Heart left ventricle (tissue), 16 donors: Measurements from ENCODE around the gene TULP4. TPM values are rescaled to one million over a fixed set of nuclear protein-coding genes. Genes with fewer than 3 reads are reported as not detected.

Source experiments
- ATAC-seq, 4 donors: fragments of 200-7000 bp; cut with Tn5 transposase; one replicate each; pipeline ENCODE4 v1.9.1; 2020 to 2022; ENCODE audit warnings: moderate library complexity in 4 of 4, mild to moderate bottlenecking in 3 of 4, moderate number of reproducible peaks in 1 of 4
- DNase-seq, 5 donors: peaks; one replicate each; pipeline ENCODE4 v3.0.0-alpha.2; 2020
- H3K27ac ChIP-seq, 12 donors: fragments of 200-600 bp; sonication (generic) in 4 of 12; one replicate each; pipeline versions ENCODE4 v1.5.0 to v1.8.0; 2016 to 2022; ENCODE audit warnings: mild to moderate bottlenecking in 2 of 12
- H3K27me3 ChIP-seq, 9 donors: fragments of 200-600 bp; sonication (generic) in 2 of 9; one replicate each; pipeline versions ENCODE4 v1.5.1 to v1.8.0; 2016 to 2022; ENCODE audit warnings: mild to moderate bottlenecking in 3 of 9
- H3K36me3 ChIP-seq, 9 donors: fragments of 200-600 bp; sonication (generic) in 2 of 9; one replicate each; pipeline versions ENCODE4 v1.5.0 to v1.8.0; 2018 to 2022; ENCODE audit warnings: mild to moderate bottlenecking in 2 of 9
- H3K4me1 ChIP-seq, 12 donors: fragments of 200-600 bp; sonication (generic) in 4 of 12; one replicate each; pipeline versions ENCODE4 v1.5.0 to v1.8.0; 2016 to 2022; ENCODE audit warnings: mild to moderate bottlenecking in 3 of 12
- H3K4me3 ChIP-seq, 12 donors: fragments of 200-600 bp; sonication (generic) in 4 of 12; one replicate each; pipeline versions ENCODE4 v1.5.0 to v1.8.0; 2017 to 2022; ENCODE audit warnings: mild to moderate bottlenecking in 9 of 12, moderate library complexity in 4 of 12
- H3K9me3 ChIP-seq, 12 donors: fragments of 200-600 bp; sonication (generic) in 4 of 12; one replicate each; pipeline versions ENCODE4 v1.5.0 to v1.8.0; 2016 to 2022; ENCODE audit warnings: mild to moderate bottlenecking in 1 of 12
- POLR2A ChIP-seq, 2 donors: fragments of 450-650 bp; IDR thresholded peaks; one replicate each; pipeline ENCODE4 v1.6.1; 2017; ENCODE audit warnings: antibody characterized with exemption in 2 of 2, mild to moderate bottlenecking in 2 of 2, moderate library complexity in 2 of 2
- WGBS, 4 donors: extraction: QIAGEN DNeasy Blood & Tissue Kit in 2 of 4; methylation state at CpG; one replicate each; pipeline versions ENCODE4 v1.1.5 to v1.1.7; 2013 to 2018; 5-methylcytosine and 5-hydroxymethylcytosine counted together
- intact Hi-C, 10 donors: fragments of 100-400 bp; cut with DNase I; formaldehyde crosslinking; loops; one replicate each; pipeline versions ENCODE4 v1.11.1 to v1.14.2; 2022
- polyA plus RNA-seq, 2 donors: library from polyadenylated mRNA; stranded (reverse); fragments of 200-250 nt; gene quantifications; one replicate each; pipeline ENCODE4 v1.2.3, GENCODE V29; 2013
- total RNA-seq, 9 donors: library from RNA; depleted of rRNA in 2 of 9; stranded (reverse); fragments of >200 nt in 2 of 9; fragmentation: NEBNext Ultra II Directional in 3 of 9; extraction: Animal tissue kit (Norgen Biotek cat#: 25700) in 3 of 9; gene quantifications; one replicate each; pipeline versions ENCODE4 v1.1.0 to v1.2.4, GENCODE V29; 2016 to 2023
- TF ChIP-seq, protein P1 (sequence below), 12 donors: fragments of 200-600 bp; sonication (generic) in 4 of 12; IDR thresholded peaks; one replicate each; pipeline versions ENCODE4 v1.5.0 to v1.8.0; 2018 to 2022; ENCODE audit warnings: antibody characterized with exemption in 12 of 12, mild to moderate bottlenecking in 5 of 12
- donor health status: ischemic (EF 13 %, LVEDD 7.1; RV severe dilation, severe dysfunction).
- donor health status: healthy with polysubstance abuse.
- donor health status: DM: no; HTN: yes; CAD: no.
- donor health status: DM: no; HTN: no; CAD: no.
- donor health status: ischemic (EF 25% LVEDD 6.9; RV normal size, moderate dysfunction).
- donor health status: ischemic (EF 25% LVEDD 5.7; RV mildly dilated, moderate dysfunction).
- donor health status: healthy.
- donor health status: DM: yes; HTN: yes; CAD: no.
- donor health status: ischemic (EF 35%, LVEDD 5.7; RV mildly dilated, moderate dysfunction).
- donor health status: nonischemic (EF 11% LVEDD 7.7; RV severe dilation, severe dysfunction).
- donor health status: DM: yes; HTN: yes; CAD: no.
- donor health status: PGD.
- donor health status: ischemic (EF 29% LVEDD 5.4; RV normal size, mild dysfunction).
- donor health status: nonischemic (EF 23%, LVEDD 6.1; RV moderate dilation, normal function).

The TULP4 gene
- total and polyA plus RNA-seq, 11 donors, result 9.6 to 134 (median 93.0) TPM

DNA sequence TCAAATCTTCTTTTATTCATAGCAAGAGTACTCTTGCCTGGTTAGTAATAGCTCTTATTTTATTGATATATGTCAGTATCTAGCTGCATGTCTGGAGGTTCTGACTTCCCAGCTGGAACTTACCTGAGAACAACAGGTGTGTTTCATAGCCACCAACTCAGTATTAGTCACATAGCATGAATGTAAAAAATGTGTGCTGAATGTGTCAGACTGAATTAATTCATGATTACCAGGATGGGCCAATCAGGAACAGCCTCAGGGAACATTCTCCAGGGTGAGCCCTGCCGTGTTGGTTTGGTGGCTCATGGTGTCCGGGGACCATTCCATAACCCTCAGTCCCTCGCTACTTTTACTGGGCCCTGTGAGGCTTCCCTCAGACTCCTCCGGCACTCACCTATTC lies 99.7 kb downstream of the TULP4 start:
- peaks cover 0 to 46% (median 29%) of the 10 kb centered on the region in 12 donors for H3K4me1 ChIP-seq
- H3K27me3 ChIP-seq, result no peaks in the 10 kb centered on the region
- no peaks in the 10 kb centered on the region for H3K9me3 ChIP-seq
- TF ChIP-seq, protein P1, sequence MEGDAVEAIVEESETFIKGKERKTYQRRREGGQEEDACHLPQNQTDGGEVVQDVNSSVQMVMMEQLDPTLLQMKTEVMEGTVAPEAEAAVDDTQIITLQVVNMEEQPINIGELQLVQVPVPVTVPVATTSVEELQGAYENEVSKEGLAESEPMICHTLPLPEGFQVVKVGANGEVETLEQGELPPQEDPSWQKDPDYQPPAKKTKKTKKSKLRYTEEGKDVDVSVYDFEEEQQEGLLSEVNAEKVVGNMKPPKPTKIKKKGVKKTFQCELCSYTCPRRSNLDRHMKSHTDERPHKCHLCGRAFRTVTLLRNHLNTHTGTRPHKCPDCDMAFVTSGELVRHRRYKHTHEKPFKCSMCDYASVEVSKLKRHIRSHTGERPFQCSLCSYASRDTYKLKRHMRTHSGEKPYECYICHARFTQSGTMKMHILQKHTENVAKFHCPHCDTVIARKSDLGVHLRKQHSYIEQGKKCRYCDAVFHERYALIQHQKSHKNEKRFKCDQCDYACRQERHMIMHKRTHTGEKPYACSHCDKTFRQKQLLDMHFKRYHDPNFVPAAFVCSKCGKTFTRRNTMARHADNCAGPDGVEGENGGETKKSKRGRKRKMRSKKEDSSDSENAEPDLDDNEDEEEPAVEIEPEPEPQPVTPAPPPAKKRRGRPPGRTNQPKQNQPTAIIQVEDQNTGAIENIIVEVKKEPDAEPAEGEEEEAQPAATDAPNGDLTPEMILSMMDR (IDR thresholded peaks at IDR 0.05), result no peak
- TF ChIP-seq POLR2A (IDR thresholded peaks at IDR 0.05), result no peak
- intact Hi-C loops, result no loop called here
- no peak overlapping the region for H3K4me3 ChIP-seq
- WGBS, 4 donors, result 92 to 96% (median 96%) methylated on average over 4 of the region's 4 CpGs
- no peak overlapping the region for H3K27ac ChIP-seq
- ATAC-seq, result no peak
- peaks cover 0 to 16% (median 6%) of the 10 kb centered on the region in 9 donors for H3K36me3 ChIP-seq
- no peak for DNase-seq

DNA sequence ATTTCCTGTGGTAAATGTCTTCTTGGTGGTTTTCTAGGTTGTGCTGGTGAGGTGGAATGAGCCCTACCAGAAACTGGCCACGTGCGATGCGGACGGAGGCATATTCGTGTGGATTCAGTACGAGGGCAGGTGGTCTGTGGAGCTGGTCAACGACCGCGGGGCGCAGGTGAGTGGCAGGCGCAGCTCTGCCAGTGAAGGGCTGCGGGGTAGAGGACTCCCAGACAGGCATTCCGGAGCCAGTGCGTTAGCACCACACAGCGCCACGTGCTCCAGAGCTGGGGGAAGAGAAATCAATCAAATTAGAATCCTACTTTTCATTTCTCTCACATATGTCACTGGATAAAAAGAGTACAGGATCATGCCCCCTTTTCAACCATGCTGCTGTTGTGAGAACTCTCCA lies 100.8 kb downstream of the TULP4 start:
- 96 to 98% (median 97%) methylated on average over 16 of the region's 16 CpGs for WGBS, 4 donors
- Histone ChIP-seq H3K4me1 (peaks cover 0 to 42% (median 26%) of the 10 kb centered on the region in 12 donors), H3K9me3 (no peaks in the 10 kb centered on the region), H3K27me3 (no peaks in the 10 kb centered on the region), H3K27ac (no peak overlapping the region), H3K36me3 (peaks cover 0 to 18% (median 6%) of the 10 kb centered on the region in 9 donors), H3K4me3 (no peak overlapping the region)
- no peak for ATAC-seq
- DNase-seq, result no peak
- intact Hi-C loops, result no loop called here
- TF ChIP-seq, protein P1 (IDR thresholded peaks at IDR 0.05), result no peak
- no peak for TF ChIP-seq POLR2A (IDR thresholded peaks at IDR 0.05)

DNA sequence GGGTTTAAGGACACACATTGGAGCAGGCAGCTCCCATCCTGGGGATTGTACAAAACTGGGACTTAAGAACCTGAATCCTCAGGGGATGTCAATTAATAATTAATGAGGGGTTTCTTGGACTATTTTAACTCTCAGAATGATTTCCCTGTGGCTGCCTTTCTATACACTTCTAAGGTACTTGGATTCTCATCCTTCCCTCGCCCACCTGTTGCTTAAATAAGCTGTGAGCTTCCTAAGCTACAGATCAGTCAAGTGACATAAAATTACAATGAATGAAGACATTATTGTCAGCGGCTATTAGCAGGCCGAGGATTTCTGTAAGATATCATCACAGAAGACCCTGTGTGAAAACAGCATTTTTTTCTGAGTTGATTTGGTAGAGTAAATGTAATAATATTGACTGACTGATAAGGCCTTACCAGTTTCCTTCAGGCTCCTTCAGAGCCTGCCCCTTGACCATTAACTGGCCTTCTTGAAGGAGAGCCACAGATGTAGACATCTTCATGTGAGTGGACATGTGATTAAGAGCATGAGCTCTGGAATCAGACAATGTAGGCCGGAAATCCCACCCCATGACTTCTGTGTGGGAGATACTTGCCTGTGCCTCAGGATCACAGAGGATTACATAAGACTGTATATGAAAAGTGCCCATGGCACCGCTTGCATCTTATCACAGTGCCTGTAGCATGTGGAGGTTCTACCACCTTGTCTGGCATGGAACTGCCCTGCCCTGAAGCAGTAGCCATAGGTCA lies 101.7 kb downstream of the TULP4 start:
- H3K4me3 ChIP-seq, result no peak overlapping the region
- H3K36me3 ChIP-seq, result peaks cover 0 to 18% (median 6%) of the 10 kb centered on the region in 9 donors
- peaks cover 0 to 4% (median 0%) of the 10 kb centered on the region in 12 donors for H3K9me3 ChIP-seq
- intact Hi-C loops, result no loop called here
- H3K4me1 ChIP-seq, result peaks cover 0 to 32% (median 17%) of the 10 kb centered on the region in 12 donors
- H3K27me3 ChIP-seq, result no peaks in the 10 kb centered on the region
- 90 to 98% (median 98%) methylated on average over 5 of the region's 5 CpGs for WGBS, 4 donors
- H3K27ac ChIP-seq, result no peak overlapping the region
- TF ChIP-seq, protein P1 (IDR thresholded peaks at IDR 0.05), result no peak
- no peak for TF ChIP-seq POLR2A (IDR thresholded peaks at IDR 0.05)
- ATAC-seq, result no peak
- DNase-seq, result no peak

DNA sequence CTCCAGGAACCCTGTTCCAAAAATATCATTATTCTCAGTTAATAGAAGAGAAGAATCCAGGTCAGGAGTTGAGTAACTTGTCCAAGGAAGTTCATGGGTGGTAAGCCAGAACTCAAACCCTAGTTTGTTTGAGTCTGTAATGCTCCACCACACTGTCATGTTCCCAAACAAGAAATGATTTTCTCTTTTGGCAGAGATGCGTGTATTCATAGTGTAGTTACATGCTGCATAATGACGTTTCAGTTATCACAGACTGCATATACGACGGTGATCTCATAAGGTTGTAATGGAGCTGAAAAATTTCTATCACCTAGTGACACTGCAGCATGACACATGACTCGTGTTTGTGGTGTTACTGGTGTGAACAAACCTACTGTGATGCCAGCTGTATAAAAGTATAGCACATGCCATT lies 102.6 kb downstream of the TULP4 start:
- no peaks in the 10 kb centered on the region for H3K27me3 ChIP-seq
- H3K36me3 ChIP-seq, result peaks cover 0 to 18% (median 6%) of the 10 kb centered on the region in 9 donors
- TF ChIP-seq, protein P1 (IDR thresholded peaks at IDR 0.05), result no peak
- no peak for TF ChIP-seq POLR2A (IDR thresholded peaks at IDR 0.05)
- H3K4me1 ChIP-seq, result peaks cover 0 to 24% (median 9%) of the 10 kb centered on the region in 12 donors
- no peak for DNase-seq
- peaks cover 0 to 12% (median 0%) of the 10 kb centered on the region in 12 donors for H3K9me3 ChIP-seq
- H3K4me3 ChIP-seq, result no peak overlapping the region
- intact Hi-C loops, result no loop called here
- ATAC-seq, result peak; percentile 10 to 78 (median 48)
- H3K27ac ChIP-seq, result no peak overlapping the region
- WGBS, 4 donors, result 65 to 73% (median 69%) methylated on average over 5 of the region's 5 CpGs
